Hematopoietic multipotent progenitor cell (in vitro differentiated cells): ENCODE data around the gene INPP4B. TPM values are rescaled to one million over a fixed set of nuclear protein-coding genes. Genes with fewer than 3 reads are reported as not detected.

Source experiments
- DNase-seq, 3 donors: peaks; one replicate each; pipeline ENCODE4 v3.0.0-alpha.2; 2011 to 2015; ENCODE audit warnings: low read depth in 2 of 3, low spot score in 2 of 3
- total RNA-seq: library from RNA; depleted of rRNA; stranded (reverse); fragments of >200 nt; gene quantifications from one replicate; pipeline ENCODE4 v1.2.3, GENCODE V29; 2012

The INPP4B gene
- total RNA-seq, result 24.5 TPM

GRCh38 chr4:142846108-142846728 lies at the start of gene INPP4B:
INPP4B (minus strand) TSS chr4:142846301.
- peak in 2 of 3 donors; percentile 72 to 75 for DNase-seq

GRCh38 chr4:142893012-142893411 lies 46.9 kb upstream of the INPP4B start:
- no peak for DNase-seq

GRCh38 chr4:142886566-142886965 lies 40.5 kb upstream of the INPP4B start:
- DNase-seq, result no peak

GRCh38 chr4:142883040-142883832 lies 37.1 kb upstream of the INPP4B start:
- peak in 2 of 3 donors; percentile 15 to 64 for DNase-seq

- no peak for DNase-seq
Measured at GRCh38 chr4:142882159-142882558, 36.1 kb upstream of the INPP4B start.

GRCh38 chr4:142881331-142881730 lies 35.2 kb upstream of the INPP4B start:
- DNase-seq, result no peak

- no peak for DNase-seq
Measured at GRCh38 chr4:142875117-142875516, 29.0 kb upstream of the INPP4B start.

GRCh38 chr4:142874684-142875083 lies 28.6 kb upstream of the INPP4B start:
- DNase-seq, result no peak

- DNase-seq, result no peak
Measured at GRCh38 chr4:142866685-142867084, 20.6 kb upstream of the INPP4B start.

- peak in 1 of 3 donors; percentile 56 for DNase-seq
Measured at GRCh38 chr4:142861351-142861750, 15.2 kb upstream of the INPP4B start.

- DNase-seq, result no peak
Measured at GRCh38 chr4:142858965-142859364, 12.9 kb upstream of the INPP4B start.

GRCh38 chr4:142858446-142858845 lies 12.3 kb upstream of the INPP4B start:
- peak in 1 of 3 donors; percentile 47 for DNase-seq

- DNase-seq, result no peak
Measured at GRCh38 chr4:142856576-142856975, 10.5 kb upstream of the INPP4B start.

- peak in 1 of 3 donors; percentile 41 for DNase-seq
Measured at GRCh38 chr4:142850478-142850877, 4.4 kb upstream of the INPP4B start.

GRCh38 chr4:142846729-142847596 lies 862 bp upstream of the INPP4B start:
- DNase-seq, result peak; percentile 40 to 85 (median 80)

- peak in 1 of 3 donors; percentile 41 for DNase-seq
Measured at GRCh38 chr4:142845293-142846107, 601 bp downstream of the INPP4B start.

GRCh38 chr4:142844782-142845181 lies 1.3 kb downstream of the INPP4B start:
- no peak for DNase-seq

GRCh38 chr4:142840516-142841123 lies 5.5 kb downstream of the INPP4B start:
- peak in 2 of 3 donors; percentile 58 to 81 for DNase-seq

GRCh38 chr4:142838778-142839177 lies 7.3 kb downstream of the INPP4B start:
- DNase-seq, result no peak

GRCh38 chr4:142832022-142832421 lies 14.1 kb downstream of the INPP4B start:
- peak in 1 of 3 donors; percentile 54 for DNase-seq
